Measurements from ENCODE around the gene DDX42. TPM values are rescaled to one million over a fixed set of nuclear protein-coding genes. Genes with fewer than 3 reads are reported as not detected.

The DDX42 gene
- total RNA-seq, 1 experiment from 2014 or later = 128 TPM

DNA sequence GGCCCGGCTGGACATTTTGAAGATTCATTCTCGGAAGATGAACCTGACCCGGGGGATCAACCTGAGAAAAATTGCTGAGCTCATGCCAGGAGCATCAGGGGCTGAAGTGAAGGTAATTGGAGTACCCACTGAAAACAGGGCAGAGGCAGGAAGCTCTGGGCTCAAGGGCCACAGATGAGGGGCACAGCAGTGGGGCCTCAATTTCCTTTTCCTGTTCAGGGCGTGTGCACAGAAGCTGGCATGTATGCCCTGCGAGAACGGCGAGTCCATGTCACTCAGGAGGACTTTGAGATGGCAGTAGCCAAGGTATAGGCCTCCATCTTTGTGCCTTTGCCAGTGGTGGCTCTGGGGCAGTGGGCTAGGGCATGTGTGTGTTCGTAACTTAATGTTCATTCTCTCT, 57.5 kb downstream of the DDX42 start:
- DNase-seq (ENCODE audit: low spot score) = no peak
- peaks cover 12% of the 10 kb centered on the region for H3K4me1 Mint-ChIP-seq
- TF ChIP-seq, protein P1, sequence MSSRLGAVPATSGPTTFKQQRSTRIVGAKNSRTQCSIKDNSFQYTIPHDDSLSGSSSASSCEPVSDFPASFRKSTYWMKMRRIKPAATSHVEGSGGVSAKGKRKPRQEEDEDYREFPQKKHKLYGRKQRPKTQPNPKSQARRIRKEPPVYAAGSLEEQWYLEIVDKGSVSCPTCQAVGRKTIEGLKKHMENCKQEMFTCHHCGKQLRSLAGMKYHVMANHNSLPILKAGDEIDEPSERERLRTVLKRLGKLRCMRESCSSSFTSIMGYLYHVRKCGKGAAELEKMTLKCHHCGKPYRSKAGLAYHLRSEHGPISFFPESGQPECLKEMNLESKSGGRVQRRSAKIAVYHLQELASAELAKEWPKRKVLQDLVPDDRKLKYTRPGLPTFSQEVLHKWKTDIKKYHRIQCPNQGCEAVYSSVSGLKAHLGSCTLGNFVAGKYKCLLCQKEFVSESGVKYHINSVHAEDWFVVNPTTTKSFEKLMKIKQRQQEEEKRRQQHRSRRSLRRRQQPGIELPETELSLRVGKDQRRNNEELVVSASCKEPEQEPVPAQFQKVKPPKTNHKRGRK (CRISPR knock-in tag; IDR thresholded peaks at IDR 0.05; ENCODE audit: borderline replicate concordance) = no peak
- TF ChIP-seq, protein P2, sequence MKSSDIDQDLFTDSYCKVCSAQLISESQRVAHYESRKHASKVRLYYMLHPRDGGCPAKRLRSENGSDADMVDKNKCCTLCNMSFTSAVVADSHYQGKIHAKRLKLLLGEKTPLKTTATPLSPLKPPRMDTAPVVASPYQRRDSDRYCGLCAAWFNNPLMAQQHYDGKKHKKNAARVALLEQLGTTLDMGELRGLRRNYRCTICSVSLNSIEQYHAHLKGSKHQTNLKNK (CRISPR knock-in tag; IDR thresholded peaks at IDR 0.05) = no peak
- ChIA-PET POLR2A (no interaction called here), CTCF (no interaction called here)
- no peak for ATAC-seq
- peaks cover 65% of the 10 kb centered on the region for H3K36me3 Mint-ChIP-seq
- H3K27ac Mint-ChIP-seq = no peak overlapping the region
- H3K4me3 Mint-ChIP-seq = no peak overlapping the region
- H3K9me3 Mint-ChIP-seq = no peaks in the 10 kb centered on the region
- H3K27me3 Mint-ChIP-seq (ENCODE audit: low read depth) = no peaks in the 10 kb centered on the region

DNA sequence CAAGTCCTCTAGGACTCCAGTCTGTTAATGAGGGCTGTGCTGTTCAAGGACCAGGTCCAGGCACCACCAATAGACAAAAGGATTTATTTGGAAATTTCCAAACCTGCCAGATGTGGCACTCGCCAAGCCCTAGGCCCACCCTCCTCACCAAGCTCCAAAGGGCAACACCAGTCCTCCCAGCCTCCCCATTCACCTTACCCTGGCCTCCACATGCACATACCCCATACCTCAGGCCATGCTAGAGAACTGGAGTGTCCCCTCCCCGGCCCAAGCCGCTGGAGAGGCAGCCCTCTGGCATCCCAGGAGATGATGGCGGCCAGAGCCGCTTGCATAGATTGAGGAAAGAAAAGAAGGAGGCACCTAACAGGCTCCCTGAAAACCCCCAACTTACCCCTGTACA, 58.0 kb downstream of the DDX42 start:
- no peak for DNase-seq (ENCODE audit: low spot score)
- no peaks in the 10 kb centered on the region for H3K27me3 Mint-ChIP-seq (ENCODE audit: low read depth)
- peaks cover 12% of the 10 kb centered on the region for H3K4me1 Mint-ChIP-seq
- no peak overlapping the region for H3K4me3 Mint-ChIP-seq
- no peak for ATAC-seq
- H3K36me3 Mint-ChIP-seq = peaks cover 67% of the 10 kb centered on the region
- no peak overlapping the region for H3K27ac Mint-ChIP-seq
- ChIA-PET POLR2A (no interaction called here), CTCF (no interaction called here)
- no peaks in the 10 kb centered on the region for H3K9me3 Mint-ChIP-seq
- TF ChIP-seq NR2C2 (CRISPR knock-in tag; IDR thresholded peaks at IDR 0.05) (no peak), NFYB (CRISPR knock-in tag; conservative IDR thresholded peaks at IDR 0.05; ENCODE audit: low read depth) (no peak), ELF4 (CRISPR knock-in tag; IDR thresholded peaks at IDR 0.05; ENCODE audit: low read depth) (no peak), IRF2 (CRISPR knock-in tag; IDR thresholded peaks at IDR 0.05; ENCODE audit: borderline replicate concordance, low read depth) (no peak), ZNF396 (CRISPR knock-in tag; IDR thresholded peaks at IDR 0.05; ENCODE audit: borderline replicate concordance) (no peak), ETV6 (CRISPR knock-in tag; IDR thresholded peaks at IDR 0.05) (no peak), HMGA2 (CRISPR knock-in tag; IDR thresholded peaks at IDR 0.05) (no peak), RORB (CRISPR knock-in tag; IDR thresholded peaks at IDR 0.05) (no peak), ZNF263 (CRISPR knock-in tag; IDR thresholded peaks at IDR 0.05; ENCODE audit: low read depth) (no peak), OVOL2 (CRISPR knock-in tag; IDR thresholded peaks at IDR 0.05; ENCODE audit: borderline replicate concordance) (no peak), SMAD3 (CRISPR knock-in tag; IDR thresholded peaks at IDR 0.05; ENCODE audit: borderline replicate concordance) (no peak)
- TF ChIP-seq, protein P3, sequence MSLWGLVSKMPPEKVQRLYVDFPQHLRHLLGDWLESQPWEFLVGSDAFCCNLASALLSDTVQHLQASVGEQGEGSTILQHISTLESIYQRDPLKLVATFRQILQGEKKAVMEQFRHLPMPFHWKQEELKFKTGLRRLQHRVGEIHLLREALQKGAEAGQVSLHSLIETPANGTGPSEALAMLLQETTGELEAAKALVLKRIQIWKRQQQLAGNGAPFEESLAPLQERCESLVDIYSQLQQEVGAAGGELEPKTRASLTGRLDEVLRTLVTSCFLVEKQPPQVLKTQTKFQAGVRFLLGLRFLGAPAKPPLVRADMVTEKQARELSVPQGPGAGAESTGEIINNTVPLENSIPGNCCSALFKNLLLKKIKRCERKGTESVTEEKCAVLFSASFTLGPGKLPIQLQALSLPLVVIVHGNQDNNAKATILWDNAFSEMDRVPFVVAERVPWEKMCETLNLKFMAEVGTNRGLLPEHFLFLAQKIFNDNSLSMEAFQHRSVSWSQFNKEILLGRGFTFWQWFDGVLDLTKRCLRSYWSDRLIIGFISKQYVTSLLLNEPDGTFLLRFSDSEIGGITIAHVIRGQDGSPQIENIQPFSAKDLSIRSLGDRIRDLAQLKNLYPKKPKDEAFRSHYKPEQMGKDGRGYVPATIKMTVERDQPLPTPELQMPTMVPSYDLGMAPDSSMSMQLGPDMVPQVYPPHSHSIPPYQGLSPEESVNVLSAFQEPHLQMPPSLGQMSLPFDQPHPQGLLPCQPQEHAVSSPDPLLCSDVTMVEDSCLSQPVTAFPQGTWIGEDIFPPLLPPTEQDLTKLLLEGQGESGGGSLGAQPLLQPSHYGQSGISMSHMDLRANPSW (CRISPR knock-in tag; conservative IDR thresholded peaks at IDR 0.05; ENCODE audit: low read depth) = no peak
- TF ChIP-seq, protein P4, sequence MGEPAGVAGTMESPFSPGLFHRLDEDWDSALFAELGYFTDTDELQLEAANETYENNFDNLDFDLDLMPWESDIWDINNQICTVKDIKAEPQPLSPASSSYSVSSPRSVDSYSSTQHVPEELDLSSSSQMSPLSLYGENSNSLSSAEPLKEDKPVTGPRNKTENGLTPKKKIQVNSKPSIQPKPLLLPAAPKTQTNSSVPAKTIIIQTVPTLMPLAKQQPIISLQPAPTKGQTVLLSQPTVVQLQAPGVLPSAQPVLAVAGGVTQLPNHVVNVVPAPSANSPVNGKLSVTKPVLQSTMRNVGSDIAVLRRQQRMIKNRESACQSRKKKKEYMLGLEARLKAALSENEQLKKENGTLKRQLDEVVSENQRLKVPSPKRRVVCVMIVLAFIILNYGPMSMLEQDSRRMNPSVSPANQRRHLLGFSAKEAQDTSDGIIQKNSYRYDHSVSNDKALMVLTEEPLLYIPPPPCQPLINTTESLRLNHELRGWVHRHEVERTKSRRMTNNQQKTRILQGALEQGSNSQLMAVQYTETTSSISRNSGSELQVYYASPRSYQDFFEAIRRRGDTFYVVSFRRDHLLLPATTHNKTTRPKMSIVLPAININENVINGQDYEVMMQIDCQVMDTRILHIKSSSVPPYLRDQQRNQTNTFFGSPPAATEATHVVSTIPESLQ (CRISPR knock-in tag; IDR thresholded peaks at IDR 0.05) = no peak
- TF ChIP-seq, protein P5, sequence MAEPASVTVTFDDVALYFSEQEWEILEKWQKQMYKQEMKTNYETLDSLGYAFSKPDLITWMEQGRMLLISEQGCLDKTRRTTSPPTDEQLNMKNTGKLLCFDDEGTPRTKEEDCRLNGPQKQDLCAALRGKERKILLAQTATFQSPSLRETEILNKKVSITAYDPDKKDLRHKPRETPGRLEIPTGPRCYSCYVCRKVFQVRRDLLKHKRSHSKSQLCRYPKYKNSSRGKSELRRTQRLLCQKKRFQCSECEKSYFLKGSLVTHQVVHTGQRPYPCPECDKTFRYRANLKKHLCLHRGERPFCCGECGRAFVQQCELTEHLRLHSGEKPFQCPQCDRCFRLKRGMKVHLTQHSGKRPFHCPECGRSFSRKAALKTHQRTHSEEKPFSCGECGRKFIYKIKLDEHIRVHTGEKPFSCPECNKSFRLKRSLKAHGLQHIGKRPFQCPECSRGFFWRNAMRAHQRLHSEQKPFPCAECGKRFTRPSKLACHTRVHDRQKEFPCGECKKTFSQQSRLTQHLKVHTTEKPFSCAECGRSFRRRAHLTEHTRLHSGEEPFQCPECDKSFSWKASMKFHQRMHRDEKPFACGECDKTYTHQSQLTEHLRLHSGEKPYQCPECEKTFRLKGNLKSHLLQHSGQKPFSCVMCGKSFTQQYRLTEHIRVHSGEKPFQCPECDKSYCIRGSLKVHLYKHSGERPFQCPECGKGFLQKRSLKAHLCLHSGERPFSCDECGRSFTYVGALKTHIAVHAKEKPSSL (CRISPR knock-in tag; conservative IDR thresholded peaks at IDR 0.05) = no peak
- TF ChIP-seq, protein P6, sequence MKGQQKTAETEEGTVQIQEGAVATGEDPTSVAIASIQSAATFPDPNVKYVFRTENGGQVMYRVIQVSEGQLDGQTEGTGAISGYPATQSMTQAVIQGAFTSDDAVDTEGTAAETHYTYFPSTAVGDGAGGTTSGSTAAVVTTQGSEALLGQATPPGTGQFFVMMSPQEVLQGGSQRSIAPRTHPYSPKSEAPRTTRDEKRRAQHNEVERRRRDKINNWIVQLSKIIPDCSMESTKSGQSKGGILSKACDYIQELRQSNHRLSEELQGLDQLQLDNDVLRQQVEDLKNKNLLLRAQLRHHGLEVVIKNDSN (CRISPR knock-in tag; IDR thresholded peaks at IDR 0.05) = no peak
- TF ChIP-seq, protein P7, sequence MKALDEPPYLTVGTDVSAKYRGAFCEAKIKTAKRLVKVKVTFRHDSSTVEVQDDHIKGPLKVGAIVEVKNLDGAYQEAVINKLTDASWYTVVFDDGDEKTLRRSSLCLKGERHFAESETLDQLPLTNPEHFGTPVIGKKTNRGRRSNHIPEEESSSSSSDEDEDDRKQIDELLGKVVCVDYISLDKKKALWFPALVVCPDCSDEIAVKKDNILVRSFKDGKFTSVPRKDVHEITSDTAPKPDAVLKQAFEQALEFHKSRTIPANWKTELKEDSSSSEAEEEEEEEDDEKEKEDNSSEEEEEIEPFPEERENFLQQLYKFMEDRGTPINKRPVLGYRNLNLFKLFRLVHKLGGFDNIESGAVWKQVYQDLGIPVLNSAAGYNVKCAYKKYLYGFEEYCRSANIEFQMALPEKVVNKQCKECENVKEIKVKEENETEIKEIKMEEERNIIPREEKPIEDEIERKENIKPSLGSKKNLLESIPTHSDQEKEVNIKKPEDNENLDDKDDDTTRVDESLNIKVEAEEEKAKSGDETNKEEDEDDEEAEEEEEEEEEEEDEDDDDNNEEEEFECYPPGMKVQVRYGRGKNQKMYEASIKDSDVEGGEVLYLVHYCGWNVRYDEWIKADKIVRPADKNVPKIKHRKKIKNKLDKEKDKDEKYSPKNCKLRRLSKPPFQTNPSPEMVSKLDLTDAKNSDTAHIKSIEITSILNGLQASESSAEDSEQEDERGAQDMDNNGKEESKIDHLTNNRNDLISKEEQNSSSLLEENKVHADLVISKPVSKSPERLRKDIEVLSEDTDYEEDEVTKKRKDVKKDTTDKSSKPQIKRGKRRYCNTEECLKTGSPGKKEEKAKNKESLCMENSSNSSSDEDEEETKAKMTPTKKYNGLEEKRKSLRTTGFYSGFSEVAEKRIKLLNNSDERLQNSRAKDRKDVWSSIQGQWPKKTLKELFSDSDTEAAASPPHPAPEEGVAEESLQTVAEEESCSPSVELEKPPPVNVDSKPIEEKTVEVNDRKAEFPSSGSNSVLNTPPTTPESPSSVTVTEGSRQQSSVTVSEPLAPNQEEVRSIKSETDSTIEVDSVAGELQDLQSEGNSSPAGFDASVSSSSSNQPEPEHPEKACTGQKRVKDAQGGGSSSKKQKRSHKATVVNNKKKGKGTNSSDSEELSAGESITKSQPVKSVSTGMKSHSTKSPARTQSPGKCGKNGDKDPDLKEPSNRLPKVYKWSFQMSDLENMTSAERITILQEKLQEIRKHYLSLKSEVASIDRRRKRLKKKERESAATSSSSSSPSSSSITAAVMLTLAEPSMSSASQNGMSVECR (CRISPR knock-in tag; IDR thresholded peaks at IDR 0.05; ENCODE audit: borderline replicate concordance) = no peak
- TF ChIP-seq, protein P8, sequence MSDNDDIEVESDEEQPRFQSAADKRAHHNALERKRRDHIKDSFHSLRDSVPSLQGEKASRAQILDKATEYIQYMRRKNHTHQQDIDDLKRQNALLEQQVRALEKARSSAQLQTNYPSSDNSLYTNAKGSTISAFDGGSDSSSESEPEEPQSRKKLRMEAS (CRISPR knock-in tag; IDR thresholded peaks at IDR 0.05) = no peak

All from WTC11 (cell line).